K562 (cell line): Measurements from ENCODE around the gene ETFBKMT. TPM values are rescaled to one million over a fixed set of nuclear protein-coding genes. Genes with fewer than 3 reads are reported as not detected.

ENCODE experiments used
- ATAC-seq: fragments of 200-7000 bp; cut with Tn5 transposase; 3 replicates; pipeline ENCODE4 v1.9.1; 2020; ENCODE audit warnings: moderate library complexity
- BruUV-seq: library from RNA; stranded (reverse); fragments of 400-500 nt; replicated peaks from 2 replicates; lab custom pipeline; 2021; lab: Mats Ljungman, UMichigan
- CTCF ChIA-PET: fragments of 300-600 bp; formaldehyde crosslinking; extraction: SDS; loops from one replicate; lab custom pipeline; 2021; ENCODE audit warnings: low intra/inter-chr PET ratio; lab: Yijun Ruan, JAX
- POLR2A ChIA-PET: fragments of 300-600, 350-650 bp; sonication (Branson Sonifier 250); formaldehyde crosslinking; extraction: SDS; loops from one replicate; lab custom pipeline; 2021; ENCODE audit warnings: antibody characterized with exemption, inconsistent platforms; lab: Yijun Ruan, JAX
- DNase-seq, 4 experiments: peaks; one replicate each; pipeline versions ENCODE4 v3.0.0 to v3.0.0-alpha.2; 2011 to 2018; ENCODE audit warnings: low spot score in 3 of 4, mixed read lengths in 3 of 4; ENCODE audit errors: extremely low read depth in 1 of 4
- FAIRE-seq: peaks from 2 replicates; lab custom pipeline; 2011; peaks lifted over from hg19 to GRCh38; lab: Jason Lieb, UNC
- H2AFZ ChIP-seq: 2 replicates; pipeline ENCODE4 v1.6.0; 2011; ENCODE audit warnings: low read depth, low read length, control low read depth, inconsistent platforms
- H3K27ac ChIP-seq: fragments of 200-600 bp; 3 replicates; pipeline ENCODE4 v1.8.0; 2011; ENCODE audit warnings: low read depth, mild to moderate bottlenecking, control low read depth, inconsistent platforms, low read length, moderate library complexity, mixed read lengths; ENCODE audit errors: extremely low read depth
- H3K27me3 ChIP-seq, 2 experiments: fragments of 300-600 bp in 1 of 2; 2 replicates in 1 of 2; 3 replicates in 1 of 2; pipeline versions ENCODE4 v1.6.0 to v1.8.0; 2011; ENCODE audit warnings: inconsistent platforms in 2 of 2, low read length in 2 of 2, mild to moderate bottlenecking in 1 of 2, mixed read lengths in 1 of 2, moderate library complexity in 1 of 2; ENCODE audit not compliant: control insufficient read depth in 2 of 2, insufficient read depth in 2 of 2
- H3K36me3 ChIP-seq: fragments of 300-600 bp; 3 replicates; pipeline ENCODE4 v1.8.0; 2011; ENCODE audit warnings: mild to moderate bottlenecking, low read length, inconsistent platforms; ENCODE audit not compliant: control insufficient read depth, insufficient read depth
- H3K4me1 ChIP-seq, 2 experiments: fragments of 200-600 bp in 1 of 2; replicated peaks in 1 of 2; 2 replicates in 1 of 2; 3 replicates in 1 of 2; pipeline versions ENCODE4 v1.5.1 to v1.8.0; 2011; ENCODE audit warnings: inconsistent platforms in 2 of 2, low read length in 2 of 2, mild to moderate bottlenecking in 1 of 2, mixed read lengths in 1 of 2, moderate library complexity in 1 of 2; ENCODE audit not compliant: control insufficient read depth in 2 of 2, insufficient read depth in 2 of 2
- H3K4me2 ChIP-seq: 2 replicates; pipeline ENCODE4 v1.6.1; 2011; ENCODE audit warnings: low read length, control low read depth, inconsistent platforms, mixed read lengths; ENCODE audit not compliant: insufficient read depth
- H3K4me3 ChIP-seq: fragments of 200-600 bp; sonication (generic), shearing (Covaris generic); 2 replicates; pipeline ENCODE4 v1.5.1; 2016; ENCODE audit warnings: control low read depth, inconsistent platforms
- H3K79me2 ChIP-seq: fragments of 200-600 bp; 3 replicates; pipeline ENCODE4 v1.8.0; 2011; ENCODE audit warnings: low read length, inconsistent platforms; ENCODE audit not compliant: control insufficient read depth, insufficient read depth
- H3K9ac ChIP-seq, 2 experiments: 2 replicates each; pipeline versions ENCODE4 v1.6.0 to v1.6.1; 2011; ENCODE audit warnings: low read depth in 2 of 2, low read length in 2 of 2, control low read depth in 1 of 2, inconsistent platforms in 1 of 2, mild to moderate bottlenecking in 1 of 2, mixed read lengths in 1 of 2; ENCODE audit not compliant: insufficient read depth in 1 of 2
- H3K9me1 ChIP-seq: one replicate; pipeline ENCODE4 v1.6.0; 2011; ENCODE audit warnings: inconsistent platforms, mild to moderate bottlenecking, low read length, moderate library complexity; ENCODE audit not compliant: control insufficient read depth, insufficient read depth
- H3K9me3 ChIP-seq: replicated peaks from 2 replicates; pipeline ENCODE4 v1.5.1; 2011; ENCODE audit warnings: low read depth, low read length, inconsistent platforms; ENCODE audit not compliant: control insufficient read depth, insufficient read depth
- H4K20me1 ChIP-seq: replicated peaks from 2 replicates; pipeline ENCODE4 v1.6.1; 2011; ENCODE audit warnings: low read length, inconsistent platforms, mixed read lengths; ENCODE audit not compliant: control insufficient read depth, insufficient read depth
- CEBPB ChIP-seq: fragments of 450-650 bp; IDR thresholded peaks from 2 replicates; pipeline ENCODE4 v1.6.1; 2016; ENCODE audit warnings: missing genetic modification characterization, missing compliant biosample characterization
- CEBPG ChIP-seq, 3 experiments: fragments of 200-800 bp in 1 of 3; sonication (Bioruptor generic) in 1 of 3; sonication (generic) in 1 of 3; formaldehyde crosslinking in 1 of 3; IDR thresholded peaks in 2 of 3; conservative IDR thresholded peaks in 1 of 3; 2 replicates each; pipeline versions ENCODE4 v1.6.1 to v1.8.0; 2016 to 2022; ENCODE audit warnings: missing compliant biosample characterization in 2 of 3, missing genetic modification characterization in 2 of 3, mild to moderate bottlenecking in 1 of 3, missing genetic modification reagents in 1 of 3
- MAFF ChIP-seq: IDR thresholded peaks from 2 replicates; pipeline ENCODE4 v1.6.1; 2012; ENCODE audit warnings: low read length, improper control_type of control experiment
- NFYB ChIP-seq: IDR thresholded peaks from 2 replicates; pipeline ENCODE4 v1.6.1; 2011; ENCODE audit warnings: mild to moderate bottlenecking, moderate library complexity; ENCODE audit not compliant: insufficient read length; ENCODE audit errors: extremely low read depth
- ZNF551 ChIP-seq: fragments of 250-450 bp; sonication (Bioruptor Pico); IDR thresholded peaks from 2 replicates; pipeline ENCODE4 v1.5.0; 2021; ENCODE audit warnings: mild to moderate bottlenecking, moderate library complexity
- WGBS: fragments of 100-300 bp; shearing (Covaris generic); methylation state at CpG from one replicate; pipeline ENCODE4 v1.1.6; 2016; ENCODE audit warnings: low coverage, mixed read lengths; ENCODE audit not compliant: insufficient coverage; ENCODE audit errors: missing lambda C conversion rate; 5-methylcytosine and 5-hydroxymethylcytosine counted together
- in situ Hi-C: fragments of 300-500 bp; cut with MboI; formaldehyde crosslinking; loops from 4 replicates; pipeline ENCODE4 v1.15.0; 2018; ENCODE audit warnings: inconsistent platforms, mixed read lengths
- intact Hi-C: fragments of 100-400 bp; cut with micrococcal nuclease; formaldehyde crosslinking; loops from 2 replicates; pipeline ENCODE4 v1.14.2; 2022
- polyA plus RNA-seq, 8 experiments: library from polyadenylated mRNA; depleted of rRNA in 4 of 8; stranded (reverse) in 5 of 8; unstranded in 3 of 8; fragments of >200 nt; fragmentation: Nextera tagmentation in 2 of 8; fragmentation: Illumina TruSeq in 1 of 8; extraction: Ambion mirVana in 2 of 8; extraction: Trizol in 1 of 8; gene quantifications; 2 replicates each; pipeline versions ENCODE4 v1.2.1 to v1.2.3, GENCODE V29; 2011 to 2014; ENCODE audit warnings: inconsistent platforms in 1 of 8, missing spikeins in 1 of 8
- total RNA-seq, 7 experiments: library from RNA; depleted of rRNA in 6 of 7; stranded (reverse); fragments of >200 nt in 6 of 7; fragmentation: Illumina TruSeq in 2 of 7; extraction: Trizol in 2 of 7; gene quantifications; 2 replicates each; pipeline versions ENCODE4 v1.2.1 to v1.2.3, GENCODE V29; 2011 to 2021; ENCODE audit warnings: low replicate concordance in 1 of 7

Gene ETFBKMT
- total and polyA plus RNA-seq, 9 of the 15 experiments (the other 6 are each of a cell fraction or from before 2014, with no cell fraction given): 0.18 to 1.7 (median 0.96) TPM

GRCh38 chr12:31633464-31633863 is 26.0 kb upstream of the ETFBKMT start:
- ATAC-seq: no peak
- Histone ChIP-seq H3K9me3 (no peaks in the 10 kb centered on the region), H3K9me1 (no peaks in the 10 kb centered on the region), H2AFZ (no peak overlapping the region), H3K36me3 (no peaks in the 10 kb centered on the region), H3K4me1 (peaks cover 0 to 10% of the 10 kb centered on the region in 2 experiments; a peak in 4 of 5 replicates), H4K20me1 (no peaks in the 10 kb centered on the region), H3K27ac (no peak overlapping the region), H3K27me3 (no peaks in the 10 kb centered on the region), H3K9ac (no peak overlapping the region), H3K4me2 (no peak overlapping the region), H3K79me2 (no peaks in the 10 kb centered on the region), H3K4me3 (no peak overlapping the region)
- 27% methylated on average over 4 of the region's 4 CpGs for WGBS
- CTCF ChIA-PET: no interaction called here
- POLR2A ChIA-PET: no interaction called here
- DNase-seq: no peak
- FAIRE-seq: no peak
- intact Hi-C loops (loop anchor here (10.0 kb wide), 3 partner anchors 99 to 309 kb away; partner anchors contain the start of gene SINHCAF), in situ Hi-C loops (loop anchor here (5.0 kb wide), 1 partner anchor 386 kb away; no protein-coding TSS in a partner anchor)
- no TSS peak for BruUV-seq
- TF ChIP-seq NFYB (no peak), CEBPG (CRISPR knock-in tag; IDR thresholded peaks at IDR 0.05) (no peak), CEBPG (tag; conservative IDR thresholded peaks at IDR 0.05 in 1 of 2, IDR thresholded peaks at IDR 0.05 in 1 of 2) (peak; percentile 43 to 93), ZNF551 (CRISPR knock-in tag) (no peak), CEBPB (peak; percentile 90), MAFF (no peak)
